GM12878 (cell line): ENCODE data around the gene TBCE. TPM values are rescaled to one million over a fixed set of nuclear protein-coding genes. Genes with fewer than 3 reads are reported as not detected.

Experiments
- BACH1 ChIP-seq: fragments of 450-650 bp; IDR thresholded peaks from 2 replicates; pipeline ENCODE4 v1.6.1; 2017; ENCODE audit warnings: mild to moderate bottlenecking, borderline replicate concordance
- BCL3 ChIP-seq: IDR thresholded peaks from 2 replicates; pipeline ENCODE4 v1.6.1; 2011; ENCODE audit warnings: borderline replicate concordance, low read depth, mild to moderate bottlenecking, moderate library complexity, low read length; ENCODE audit not compliant: insufficient read depth, poor library complexity, severe bottlenecking
- BHLHE40 ChIP-seq, 2 experiments: fragments of 450-650 bp in 1 of 2; IDR thresholded peaks; 2 replicates each; pipeline ENCODE4 v1.6.1; 2011 to 2017; ENCODE audit warnings: low read depth in 2 of 2, borderline replicate concordance in 1 of 2, improper control_type of control experiment in 1 of 2, low read length in 1 of 2, mild to moderate bottlenecking in 1 of 2
- CBX3 ChIP-seq: fragments of 200-600 bp; sonication (generic); IDR thresholded peaks from 2 replicates; pipeline ENCODE4 v1.6.1; 2016; ENCODE audit warnings: low read depth, borderline replicate concordance
- EGR1 ChIP-seq, 2 experiments: IDR thresholded peaks; 1 replicate in 1 of 2; 2 replicates in 1 of 2; pipeline ENCODE4 v1.6.1; 2011 to 2012; ENCODE audit warnings: low read depth in 2 of 2, low read length in 2 of 2, borderline replicate concordance in 1 of 2, mild to moderate bottlenecking in 1 of 2, moderate library complexity in 1 of 2
- ETV6 ChIP-seq, 2 experiments: fragments of 450-650 bp in 1 of 2; IDR thresholded peaks in 1 of 2; conservative IDR thresholded peaks in 1 of 2; 2 replicates each; pipeline ENCODE4 v1.6.1; 2014; ENCODE audit warnings: antibody characterized with exemption in 1 of 2, borderline replicate concordance in 1 of 2, low read depth in 1 of 2, mild to moderate bottlenecking in 1 of 2, moderate library complexity in 1 of 2
- FOS ChIP-seq: IDR thresholded peaks from 3 replicates; pipeline ENCODE4 v1.6.1; 2011; ENCODE audit warnings: borderline replicate concordance; ENCODE audit not compliant: insufficient read length; ENCODE audit errors: extremely low read depth
- MTA2 ChIP-seq: fragments of 450-650 bp; IDR thresholded peaks from 2 replicates; pipeline ENCODE4 v1.6.1; 2016; ENCODE audit warnings: low read depth, mild to moderate bottlenecking, moderate library complexity
- NFYB ChIP-seq: IDR thresholded peaks from 2 replicates; pipeline ENCODE4 v1.6.1; 2011; ENCODE audit warnings: low read depth, mild to moderate bottlenecking, low read length, improper control_type of control experiment, moderate library complexity; ENCODE audit not compliant: insufficient read depth
- PAX8 ChIP-seq: fragments of 450-650 bp; IDR thresholded peaks from 2 replicates; pipeline ENCODE4 v1.6.1; 2017; ENCODE audit warnings: mild to moderate bottlenecking, moderate library complexity
- PKNOX1 ChIP-seq: fragments of 450-650 bp; IDR thresholded peaks from 2 replicates; pipeline ENCODE4 v1.6.1; 2016; ENCODE audit warnings: mild to moderate bottlenecking
- POLR2AphosphoS5 ChIP-seq: IDR thresholded peaks from 2 replicates; pipeline ENCODE4 v1.6.1; 2011; ENCODE audit warnings: mild to moderate bottlenecking, low read length, inconsistent platforms
- RFX5 ChIP-seq: IDR thresholded peaks from 2 replicates; pipeline ENCODE4 v1.6.1; 2011; ENCODE audit warnings: low read depth, low read length, improper control_type of control experiment
- RUNX3 ChIP-seq: IDR thresholded peaks from 2 replicates; pipeline ENCODE4 v1.6.1; 2012; ENCODE audit warnings: low read length, inconsistent platforms
- SIN3A ChIP-seq: IDR thresholded peaks from 2 replicates; pipeline ENCODE4 v1.6.1; 2012; ENCODE audit warnings: low read depth, low read length, improper control_type of control experiment
- SMAD5 ChIP-seq: IDR thresholded peaks from 2 replicates; pipeline ENCODE4 v1.6.1; 2016; ENCODE audit warnings: antibody characterized with exemption, low read depth
- SMARCA5 ChIP-seq: fragments of 450-650 bp; IDR thresholded peaks from 2 replicates; pipeline ENCODE4 v1.6.1; 2017; ENCODE audit warnings: mild to moderate bottlenecking
- SPI1 ChIP-seq: IDR thresholded peaks from 2 replicates; pipeline ENCODE4 v1.6.1; 2011; ENCODE audit warnings: low read depth, mild to moderate bottlenecking, low read length, moderate library complexity, borderline replicate concordance; ENCODE audit not compliant: insufficient read depth
- SUPT20H ChIP-seq: IDR thresholded peaks from 2 replicates; pipeline ENCODE4 v1.6.1; 2011; ENCODE audit warnings: low read depth, mild to moderate bottlenecking, low read length, moderate library complexity, borderline replicate concordance; ENCODE audit not compliant: control insufficient read depth
- SUZ12 ChIP-seq: fragments of 200-600 bp; sonication (generic); IDR thresholded peaks from one replicate; pipeline ENCODE4 v1.6.1; 2018; ENCODE audit warnings: antibody characterized with exemption, mild to moderate bottlenecking; ENCODE audit not compliant: unreplicated experiment
- TAF1 ChIP-seq: IDR thresholded peaks from 2 replicates; pipeline ENCODE4 v1.6.1; 2011; ENCODE audit warnings: mild to moderate bottlenecking, low read depth, low read length, borderline replicate concordance
- TARDBP ChIP-seq: IDR thresholded peaks from 2 replicates; pipeline ENCODE4 v1.6.1; 2016; ENCODE audit warnings: borderline replicate concordance
- ZBTB4 ChIP-seq: fragments of 450-650 bp; formaldehyde crosslinking; IDR thresholded peaks from 2 replicates; pipeline ENCODE4 v1.4.0; 2022; ENCODE audit warnings: mild to moderate bottlenecking, moderate library complexity
- ZZZ3 ChIP-seq: IDR thresholded peaks from 2 replicates; pipeline ENCODE4 v1.6.1; 2011; ENCODE audit warnings: low read depth; ENCODE audit not compliant: control insufficient read depth, insufficient read length
- polyA plus RNA-seq, 11 experiments: library from polyadenylated mRNA; depleted of rRNA in 4 of 11; unstranded in 6 of 11; stranded (reverse) in 5 of 11; fragments of >200 nt; fragmentation: Nextera tagmentation in 4 of 11; fragmentation: Illumina TruSeq in 1 of 11; extraction: Ambion mirVana in 4 of 11; extraction: Trizol in 1 of 11; gene quantifications; 1 replicate in 1 of 11; 2 replicates in 10 of 11; pipeline versions ENCODE4 v1.2.1 to v1.2.3, GENCODE V29; 2011 to 2016; ENCODE audit warnings: inconsistent platforms in 2 of 11, missing spikeins in 2 of 11, low read depth in 1 of 11
- total RNA-seq, 4 experiments: library from RNA; depleted of rRNA in 3 of 4; stranded (reverse); fragments of >200 nt in 3 of 4; fragmentation: Illumina TruSeq in 1 of 4; extraction: Trizol in 1 of 4; gene quantifications; 2 replicates each; pipeline versions ENCODE4 v1.2.1 to v1.2.3, GENCODE V29; 2013 to 2021

TBCE gene
- total and polyA plus RNA-seq, 10 of the 15 experiments (the other 5 are each of a cell fraction or from before 2014, with no cell fraction given): 22.7 to 48.7 (median 29.2) TPM

- TF ChIP-seq BHLHE40 (IDR thresholded peaks at IDR 0.05; ENCODE audit: borderline replicate concordance in 1 of 2, low read depth in 2 of 2, low read length in 1 of 2) (peak in 1 of 2 experiments; percentile 42; a peak in 1 of 4 replicates), SMARCA5 (no peak), EGR1 (IDR thresholded peaks at IDR 0.05; ENCODE audit: borderline replicate concordance in 1 of 2, low read depth in 2 of 2, low read length in 2 of 2) (peak; percentile 44 to 99), POLR2AphosphoS5 (peak; percentile 82), SUPT20H (no peak), ZBTB4 (no peak), SMAD5 (peak; percentile 87), SIN3A (peak; percentile 91), SPI1 (0 out of 2 replicates have a peak, but pooled peaks have one; percentile 32), ZZZ3 (no peak), RFX5 (no peak), TAF1 (peak; percentile 66; the same call in 1 of the 2 replicates), CBX3 (no peak), PKNOX1 (peak; percentile 82), NFYB (peak; percentile 73), TARDBP (peak; percentile 84; the same call in 1 of the 2 replicates), MTA2 (peak; percentile 53), ETV6 (conservative IDR thresholded peaks at IDR 0.05 in 1 of 2, IDR thresholded peaks at IDR 0.05 in 1 of 2; ENCODE audit: borderline replicate concordance in 1 of 2, low read depth in 1 of 2) (peak in 1 of 2 experiments; percentile 72; a peak in 1 of 4 replicates), PAX8 (no peak), SUZ12 (no peak), BACH1 (peak; percentile 12; the same call in 1 of the 2 replicates), BCL3 (peak; percentile 15), RUNX3 (peak; percentile 59), FOS (peak; percentile 53)
These were observed 38.7 kb upstream of the TBCE start, which contains the start of gene GGPS1 (continued) for GRCh38 chr1:235328271-235329138.
